GF-D8 (cell line): Measurements from ENCODE around the gene GSN.
"Not testable (repeated sequence)": the region's sequence is repeated elsewhere in the genome, so short reads cannot be mapped to it uniquely, and the experiment has no call there.

ENCODE experiments used
- DNase-seq: peaks from one replicate; lab custom pipeline; 2025; lab: John Stamatoyannopoulos, UW

Gene GSN

DNA sequence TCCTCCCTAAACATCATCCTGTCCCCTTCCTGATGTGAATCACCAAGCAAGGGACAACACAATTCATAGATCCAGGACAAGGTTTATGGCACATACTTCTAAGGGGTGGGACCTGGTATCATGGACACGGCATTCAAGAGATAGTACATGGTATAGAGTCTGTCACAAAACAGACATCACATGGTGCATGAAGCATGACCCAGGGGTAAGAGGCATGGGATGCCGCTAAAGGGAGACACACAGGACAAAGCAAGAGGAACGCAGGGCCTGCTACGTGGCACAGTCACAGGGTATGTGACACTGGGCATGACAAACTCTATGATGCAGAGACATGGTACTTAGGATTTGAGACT lies 20.7 kb downstream of the GSN start:
- no peak for DNase-seq

DNA sequence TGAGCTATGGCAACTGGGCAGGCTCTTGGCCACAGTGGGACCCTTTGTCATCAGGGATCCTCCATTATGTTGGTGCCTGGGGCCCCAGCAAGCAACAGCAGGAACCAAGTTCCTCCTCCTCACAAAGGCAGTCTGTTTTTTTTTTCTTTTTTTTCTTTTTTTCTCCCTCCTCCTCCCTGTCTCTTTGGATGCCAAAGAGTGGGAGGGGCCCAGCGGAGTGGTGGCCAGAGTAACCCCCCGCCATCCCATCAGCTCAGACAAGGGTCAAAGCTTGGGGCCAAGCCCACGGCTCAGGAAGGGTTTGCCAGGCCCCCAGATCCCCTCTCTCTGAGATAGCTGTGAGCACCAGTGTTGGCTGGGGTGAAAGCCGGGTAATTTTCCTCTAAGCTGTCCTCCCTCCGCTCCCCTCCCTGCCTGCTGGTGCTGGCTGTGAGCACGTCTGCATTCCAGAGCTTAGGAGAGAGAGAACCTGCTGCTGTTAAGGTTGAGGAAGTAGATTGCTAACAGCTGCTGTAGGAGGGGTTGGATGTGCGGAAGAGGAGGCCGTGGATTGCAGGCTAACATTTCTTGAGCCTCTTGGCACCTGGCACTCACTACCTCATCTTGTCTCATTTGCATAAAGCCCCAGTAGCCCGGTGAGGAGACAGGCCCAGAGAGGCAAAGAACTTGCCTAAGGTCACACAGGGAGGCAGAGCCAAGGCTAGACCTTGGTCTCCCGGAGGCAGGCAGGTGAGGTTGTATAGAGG lies 21.2 kb downstream of the GSN start:
- DNase-seq = peak; percentile 77

DNA sequence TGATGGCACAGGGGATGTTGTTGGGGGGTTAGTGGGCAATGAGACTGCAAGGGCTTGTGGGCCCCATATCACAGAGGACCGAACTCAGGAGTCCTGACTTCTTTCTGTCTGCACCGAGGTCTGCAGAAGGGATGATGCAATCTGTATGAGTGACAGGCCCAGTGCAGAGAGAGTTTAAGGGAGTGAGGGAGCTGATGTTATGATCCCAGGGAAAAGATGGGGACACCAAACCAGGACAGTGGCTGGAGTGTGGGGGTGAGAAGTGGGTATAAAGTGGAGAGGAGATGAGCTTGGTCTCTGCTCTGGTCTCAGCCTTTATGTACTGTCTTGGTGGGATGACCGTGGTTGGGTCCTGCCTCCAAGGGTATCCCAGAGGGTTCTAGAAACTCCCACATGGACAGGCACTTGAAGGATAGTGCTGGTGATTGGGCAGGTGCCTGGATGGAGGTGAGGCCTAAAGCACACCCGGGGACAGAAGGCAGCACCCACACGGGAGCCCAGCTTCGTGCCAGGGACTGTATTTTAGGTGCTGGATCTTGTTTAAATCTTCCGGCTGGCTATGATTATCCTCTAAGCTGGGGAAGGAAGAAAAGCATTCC lies 21.9 kb downstream of the GSN start:
- DNase-seq = no peak

DNA sequence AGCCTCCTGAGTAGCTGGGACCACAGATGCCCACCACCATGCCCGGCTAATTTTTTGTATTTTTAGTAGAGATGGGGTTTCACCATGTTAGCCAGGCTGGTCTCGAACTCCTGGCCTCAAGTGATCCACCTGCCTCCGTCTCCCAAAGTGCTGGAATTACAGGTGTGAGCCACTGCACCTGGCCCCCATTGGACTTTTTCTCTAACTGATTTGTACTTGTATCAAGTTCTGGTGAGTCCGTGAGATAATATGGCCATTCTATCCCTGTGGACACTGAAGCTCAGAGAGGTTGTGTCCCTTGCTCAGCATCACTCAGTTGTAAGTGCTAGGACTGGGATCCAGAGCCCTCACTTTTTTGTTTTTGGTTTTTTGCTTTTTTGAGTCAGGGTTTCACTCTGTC lies 23.6 kb downstream of the GSN start:
- DNase-seq = not testable (repeated sequence)

DNA sequence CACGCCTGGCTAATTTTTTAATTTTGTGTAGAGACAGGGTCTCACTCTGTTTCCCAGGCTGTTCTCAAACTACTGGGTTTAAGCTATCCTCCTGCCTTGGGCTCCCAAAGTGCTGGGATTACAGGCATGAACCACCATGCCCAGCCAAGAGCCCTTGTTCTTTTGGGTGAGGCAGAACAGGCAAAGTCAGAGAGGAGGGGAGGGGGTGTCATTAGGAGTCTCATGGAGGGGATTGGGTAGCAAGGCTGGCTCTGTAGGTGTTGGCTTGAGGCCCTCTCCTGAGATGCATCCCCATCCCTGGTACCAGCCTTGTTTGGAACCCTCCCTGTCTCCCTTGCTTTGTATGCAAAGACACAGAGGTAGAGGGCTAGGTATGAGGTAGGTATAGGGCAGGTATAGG lies 24.1 kb downstream of the GSN start:
- no peak for DNase-seq

DNA sequence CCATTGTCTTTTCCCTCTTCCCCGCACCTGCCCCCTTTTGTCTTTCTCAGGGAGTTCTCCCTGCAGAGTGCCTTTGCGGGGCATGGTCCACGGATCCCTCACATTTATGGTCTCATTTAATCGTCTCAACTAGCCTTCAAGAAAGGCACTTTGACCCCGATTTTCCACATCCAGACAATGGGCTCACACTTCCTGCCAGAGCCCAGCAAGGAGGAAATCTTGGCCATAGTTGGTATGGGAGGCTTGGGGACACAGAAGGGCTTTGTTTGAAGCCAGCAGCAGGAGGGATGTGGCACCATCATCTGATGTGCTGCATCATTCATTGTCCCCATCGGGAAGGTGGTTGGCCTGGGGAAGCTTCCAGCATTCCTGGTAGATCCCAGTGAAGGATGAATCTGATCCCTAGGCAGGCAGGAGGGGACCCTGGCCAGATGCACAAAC lies 24.9 kb downstream of the GSN start:
- no peak for DNase-seq

DNA sequence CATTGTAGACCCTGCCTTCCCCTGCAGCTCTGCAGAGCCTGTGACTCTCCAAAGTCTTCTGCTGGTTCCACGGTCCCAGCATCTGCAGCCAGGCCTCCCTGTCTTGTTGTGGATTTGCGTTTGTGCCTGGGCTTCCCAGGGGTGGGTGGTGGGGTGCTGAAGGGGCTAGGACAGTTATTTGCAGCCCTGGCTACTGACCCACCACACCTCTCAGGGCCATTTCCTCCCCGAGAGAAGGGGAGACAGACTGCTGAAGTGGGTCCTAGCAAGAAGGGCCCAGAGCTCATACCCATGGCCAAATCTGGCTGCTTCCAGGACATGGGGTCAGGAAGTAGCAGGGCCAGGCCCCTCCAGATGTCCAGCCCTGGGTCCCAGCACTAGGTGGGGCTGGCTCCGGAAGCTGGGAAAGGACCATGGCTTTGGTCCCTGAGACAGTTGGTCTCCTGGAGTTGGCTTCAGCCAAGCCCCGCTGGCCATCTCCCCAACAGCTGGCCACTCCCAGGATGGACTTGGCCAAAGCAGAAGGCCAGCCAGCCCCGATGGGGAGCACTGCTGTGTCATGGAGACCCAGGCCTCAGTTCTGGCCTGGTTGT lies 26.3 kb downstream of the GSN start:
- no peak for DNase-seq

DNA sequence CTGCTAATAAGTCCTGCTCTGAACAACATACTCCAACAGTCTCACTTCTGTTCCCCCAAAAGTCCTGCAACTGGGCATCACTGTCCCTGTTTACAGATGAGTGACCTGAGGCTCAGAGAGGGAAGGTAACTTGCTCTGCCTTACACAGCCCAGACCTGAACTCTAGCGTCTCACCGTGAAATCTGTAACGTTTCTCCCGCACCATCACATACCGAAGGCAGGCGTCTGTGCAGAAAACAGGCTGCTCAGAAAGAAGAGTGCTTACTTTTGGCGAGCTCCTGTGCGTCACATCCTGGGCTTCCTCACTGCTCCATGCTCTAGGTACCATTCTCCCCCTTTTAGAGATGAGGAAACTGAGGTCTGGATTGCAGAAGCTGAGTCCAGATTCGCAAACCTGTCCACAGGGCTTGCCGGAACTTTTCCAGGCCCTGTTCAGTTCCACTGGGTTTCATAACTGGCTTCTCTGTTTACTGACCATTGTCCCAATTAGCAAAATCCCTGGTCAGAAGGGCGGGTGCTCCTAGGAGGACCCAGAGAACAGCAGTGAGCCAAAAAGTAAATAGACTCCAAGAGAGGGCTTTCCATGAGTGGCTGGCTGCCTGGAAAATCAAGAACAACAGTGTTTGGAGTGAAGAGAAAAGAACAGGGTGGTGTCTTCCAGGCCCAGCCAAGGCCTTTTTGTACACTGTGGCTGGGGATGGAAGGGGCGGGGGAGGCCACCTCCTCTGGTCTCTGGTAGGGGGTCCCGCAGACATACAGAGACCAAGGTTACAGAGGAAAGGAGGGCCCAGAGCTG lies 27.1 kb downstream of the GSN start:
- DNase-seq = no peak

DNA sequence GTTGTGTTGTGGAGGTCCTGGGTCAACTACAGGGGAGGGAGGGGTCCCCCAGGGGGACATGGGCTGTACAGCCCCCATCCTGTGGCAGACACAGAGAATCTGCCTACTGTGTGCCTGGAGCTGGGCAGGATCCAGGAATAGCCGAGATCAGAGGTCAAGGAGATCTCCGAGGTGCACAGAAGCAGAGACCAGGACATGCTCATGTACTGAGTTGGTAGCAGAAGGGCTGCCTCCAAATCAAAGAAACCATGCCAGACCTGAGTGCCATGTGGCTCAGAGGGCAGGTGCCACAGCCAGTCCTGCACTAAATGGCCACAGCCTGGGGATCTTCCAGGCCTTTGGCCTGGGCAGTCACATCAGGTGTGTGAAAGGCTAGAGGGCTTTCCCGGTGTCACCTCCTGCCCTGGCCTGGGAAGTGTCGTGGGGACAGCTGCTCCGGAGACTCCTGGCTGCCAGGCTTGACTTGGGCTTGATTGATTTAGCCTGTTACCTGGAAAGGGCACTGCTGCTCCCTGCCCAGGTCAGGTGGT lies 27.8 kb downstream of the GSN start:
- DNase-seq = no peak

DNA sequence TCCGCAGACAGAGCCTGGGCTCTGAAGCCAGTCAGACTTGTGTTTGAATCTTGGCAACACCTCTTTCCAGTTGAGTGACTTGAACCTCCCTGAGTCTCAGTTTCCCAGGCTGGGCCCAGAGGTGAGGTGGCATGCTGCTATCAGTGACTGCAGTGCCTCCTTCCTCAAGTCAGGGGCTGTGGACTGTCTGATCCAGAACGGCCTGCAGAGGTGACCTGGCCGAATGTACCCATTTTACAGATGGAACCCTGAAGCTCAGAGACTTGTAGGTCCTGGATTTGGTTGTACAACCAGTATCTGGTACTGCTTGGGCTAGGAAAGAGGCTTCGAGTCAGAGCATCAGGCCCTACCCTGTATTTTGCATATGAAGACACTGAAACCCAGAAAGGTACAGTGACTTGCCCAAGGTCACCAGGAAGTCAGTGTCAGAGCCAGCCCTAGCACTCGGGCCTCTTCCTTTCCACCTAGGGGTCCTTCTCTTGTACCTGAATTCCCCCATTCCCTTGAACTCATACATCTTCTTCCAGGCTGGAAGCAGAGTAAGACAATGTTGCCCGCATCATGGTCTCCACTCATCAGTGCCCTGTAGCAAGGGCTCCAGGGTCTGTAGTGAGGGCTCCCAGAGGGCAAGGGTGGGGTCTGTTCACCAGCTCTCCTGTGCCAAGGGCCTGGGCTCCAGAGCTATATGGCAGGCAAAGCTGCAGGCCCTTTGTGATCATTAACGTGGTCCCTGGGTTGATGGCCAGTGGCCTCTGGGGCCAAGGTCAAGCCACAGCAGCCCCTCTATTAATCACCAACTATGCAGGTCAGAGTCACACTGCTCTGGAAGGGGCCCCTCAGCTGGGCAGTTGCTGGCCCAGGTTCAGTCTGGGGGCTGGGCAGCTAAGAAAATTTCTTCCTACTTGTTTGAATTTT lies 28.5 kb downstream of the GSN start:
- DNase-seq = no peak

DNA sequence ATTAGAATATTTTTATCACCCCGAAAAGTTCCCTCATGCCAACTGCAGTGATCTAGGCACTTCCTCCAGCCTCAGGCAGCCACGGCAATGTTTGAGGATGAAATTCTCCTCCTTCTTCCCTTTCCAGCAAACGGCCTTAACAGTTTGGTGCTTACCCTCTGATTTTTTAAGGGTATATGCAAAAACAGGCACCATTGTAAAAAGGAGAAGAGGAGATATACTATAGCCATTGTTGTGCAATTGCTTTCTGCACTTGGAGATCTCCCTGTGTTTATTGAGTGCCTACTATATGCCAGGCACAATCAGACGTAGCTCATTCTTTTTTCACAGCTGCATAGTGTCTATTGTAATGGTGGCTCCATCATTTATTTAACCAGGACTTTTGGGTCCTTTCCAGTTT lies 29.4 kb downstream of the GSN start:
- DNase-seq = peak; percentile 13

DNA sequence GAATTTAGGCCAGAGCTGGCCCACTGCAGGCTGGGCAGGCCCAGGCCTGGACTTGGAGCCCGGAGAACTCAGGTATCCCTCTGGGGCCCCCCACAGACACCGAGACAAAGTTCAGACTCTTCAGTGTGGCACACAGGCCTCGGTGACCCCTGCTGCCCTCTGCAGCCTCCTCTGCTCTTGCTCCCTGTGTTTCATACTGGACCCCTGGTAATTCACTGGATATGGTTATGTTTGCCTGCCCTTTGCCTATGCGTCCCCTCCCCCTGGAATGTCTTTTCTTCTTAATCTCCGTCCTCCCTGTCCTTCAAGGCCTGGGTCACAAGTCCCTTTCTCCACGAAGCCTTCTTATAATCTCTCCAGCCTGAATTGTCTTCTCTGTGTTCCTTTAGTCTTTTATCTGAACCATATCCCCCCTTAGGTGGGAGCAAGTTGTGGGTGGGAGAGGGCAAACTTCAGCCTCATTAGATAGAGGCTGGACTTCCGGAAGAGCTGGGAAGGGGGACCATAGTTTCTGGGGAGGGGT lies 30.1 kb downstream of the GSN start:
- no peak for DNase-seq

DNA sequence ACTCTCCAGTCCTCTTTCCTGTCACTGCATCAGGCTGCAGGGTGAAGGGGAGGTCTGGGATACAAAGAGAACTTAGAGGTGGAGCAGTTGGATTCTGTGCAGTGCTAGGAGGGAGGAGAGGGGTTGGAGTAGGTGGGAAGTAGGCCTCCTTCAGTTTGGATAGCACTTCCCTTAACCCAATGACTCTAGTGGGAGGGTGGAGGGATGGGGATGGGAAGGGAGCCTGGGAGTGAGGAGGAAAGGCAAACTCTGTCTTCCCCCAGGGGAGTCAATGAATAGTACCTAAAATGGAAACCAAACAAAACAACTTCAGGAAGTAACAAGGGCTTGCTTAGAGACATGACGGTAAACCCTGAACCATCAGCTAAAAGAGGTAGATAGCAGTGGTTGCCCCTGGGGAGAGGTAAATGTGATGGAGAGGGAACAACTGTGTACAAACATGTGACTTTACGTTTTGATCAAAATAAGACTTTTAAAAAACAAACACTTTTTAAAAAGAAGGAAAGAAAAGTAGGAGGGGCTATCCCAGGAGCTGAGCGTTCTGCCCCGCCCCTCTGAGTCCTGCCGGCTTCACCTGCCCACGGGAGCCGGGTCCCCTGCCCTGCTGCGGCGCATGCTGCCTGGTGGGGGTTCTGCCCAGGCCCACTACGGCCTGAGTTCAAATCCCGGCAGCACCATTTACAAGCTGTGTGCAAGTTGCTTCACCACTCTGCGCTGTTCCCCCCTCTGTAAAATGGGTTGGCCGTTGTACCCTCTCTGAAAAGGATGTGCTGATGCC lies 30.9 kb downstream of the GSN start:
- no peak for DNase-seq

DNA sequence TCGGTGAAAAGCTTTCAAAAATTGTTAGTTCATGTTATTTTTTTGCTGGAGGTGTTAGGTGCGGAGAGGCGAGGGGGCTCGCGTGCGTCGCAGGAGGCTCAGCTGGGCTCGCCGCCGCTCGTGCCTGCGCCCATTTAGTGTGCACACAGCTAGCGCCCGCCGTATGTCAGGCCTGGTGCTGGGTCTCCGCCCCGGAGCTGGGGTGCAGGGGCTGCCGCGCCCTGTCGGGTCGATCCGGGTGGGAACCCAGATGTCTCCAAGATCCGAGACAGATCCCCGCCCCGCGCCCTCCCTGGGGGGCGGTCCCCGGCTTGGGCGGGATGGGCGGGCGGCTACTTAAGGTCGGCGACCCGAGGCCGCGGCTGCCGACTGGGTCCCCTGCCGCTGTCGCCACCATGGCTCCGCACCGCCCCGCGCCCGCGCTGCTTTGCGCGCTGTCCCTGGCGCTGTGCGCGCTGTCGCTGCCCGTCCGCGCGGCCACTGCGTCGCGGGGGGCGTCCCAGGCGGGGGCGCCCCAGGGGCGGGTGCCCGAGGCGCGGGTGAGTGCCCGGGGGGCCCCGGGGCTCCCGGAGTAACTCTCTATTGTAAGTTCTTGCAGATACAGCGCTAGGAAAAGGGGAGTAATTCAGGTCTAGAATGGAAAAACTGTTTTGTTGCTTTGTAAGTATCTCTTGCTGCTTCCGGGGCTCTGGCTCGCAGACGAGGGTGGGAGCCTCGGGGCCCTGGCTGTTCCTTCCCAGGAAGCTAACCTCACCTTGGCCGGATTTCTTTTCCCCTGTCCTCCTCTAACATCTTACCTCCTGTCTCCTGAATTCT lies 31.7 kb downstream of the GSN start:
- DNase-seq = no peak

DNA sequence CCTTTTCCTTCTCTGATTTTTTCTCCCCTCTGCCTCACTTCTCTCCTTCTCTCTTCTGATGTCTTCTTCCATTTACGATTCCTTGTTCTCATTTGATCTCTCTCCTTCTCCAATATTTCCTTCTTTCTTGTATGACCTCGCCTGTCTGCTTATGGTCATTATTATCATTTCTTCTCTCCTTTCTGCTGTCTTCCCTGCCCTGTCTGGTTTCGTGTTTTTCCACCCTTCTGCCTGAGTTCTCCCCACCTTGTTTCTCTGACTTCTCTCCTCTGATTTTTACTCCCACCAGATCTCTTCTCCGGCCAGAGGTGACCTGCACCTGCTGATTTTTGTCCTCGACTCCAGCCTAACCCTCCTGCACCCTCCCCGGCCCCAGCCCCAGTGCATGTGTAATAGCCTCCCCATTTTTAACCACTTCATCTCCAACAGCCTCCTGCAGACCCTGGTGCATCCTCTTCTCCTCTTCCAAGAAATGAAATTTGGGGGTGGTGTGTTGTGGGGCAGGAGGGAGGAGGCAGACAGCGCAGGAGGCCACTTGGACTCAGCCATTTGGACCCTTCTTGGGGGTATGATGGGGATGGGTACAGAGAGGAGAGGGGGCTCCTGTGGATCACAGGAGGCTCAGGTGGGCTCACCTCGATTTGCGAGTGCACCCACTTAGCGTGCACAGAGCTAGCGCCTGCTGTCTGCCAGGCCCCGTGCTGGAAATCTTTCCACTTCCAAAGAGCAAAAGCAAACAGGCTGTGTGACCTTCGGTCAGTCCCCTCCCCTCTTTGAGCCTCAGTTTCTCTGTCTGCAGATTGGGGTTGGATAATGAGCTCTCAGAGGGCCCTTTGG lies 32.5 kb downstream of the GSN start:
- DNase-seq = no peak

DNA sequence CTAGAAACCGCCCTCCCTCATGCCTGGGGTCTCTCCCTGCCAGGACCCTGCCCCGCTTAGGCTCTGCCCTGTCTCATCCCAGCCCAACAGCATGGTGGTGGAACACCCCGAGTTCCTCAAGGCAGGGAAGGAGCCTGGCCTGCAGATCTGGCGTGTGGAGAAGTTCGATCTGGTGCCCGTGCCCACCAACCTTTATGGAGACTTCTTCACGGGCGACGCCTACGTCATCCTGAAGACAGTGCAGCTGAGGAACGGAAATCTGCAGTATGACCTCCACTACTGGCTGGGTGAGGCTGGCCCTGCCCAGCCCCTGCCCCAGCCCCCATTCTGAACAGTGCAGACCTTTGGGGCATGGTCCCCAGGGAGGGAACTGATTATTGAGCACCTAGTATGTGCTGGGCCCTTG lies 33.9 kb downstream of the GSN start:
- no peak for DNase-seq

DNA sequence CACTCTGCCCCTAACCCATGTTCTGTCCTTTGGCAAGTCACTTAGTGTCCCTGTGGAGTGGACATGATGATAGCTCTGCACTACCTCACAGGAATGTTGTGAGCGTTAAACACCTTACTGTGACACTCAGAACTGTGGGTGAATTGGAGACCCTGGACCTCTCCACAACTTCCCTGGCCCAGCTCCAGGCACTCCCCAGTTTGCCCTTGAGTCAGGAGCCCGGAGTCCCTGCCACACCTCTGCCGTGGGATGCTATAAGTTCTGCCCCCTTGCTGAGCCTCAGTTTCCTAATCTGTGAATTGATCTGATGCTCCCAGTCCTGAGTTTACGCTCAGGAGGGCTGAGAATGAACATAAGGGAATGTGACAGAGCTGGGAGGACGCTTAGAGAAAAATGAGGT lies 34.4 kb downstream of the GSN start:
- no peak for DNase-seq

DNA sequence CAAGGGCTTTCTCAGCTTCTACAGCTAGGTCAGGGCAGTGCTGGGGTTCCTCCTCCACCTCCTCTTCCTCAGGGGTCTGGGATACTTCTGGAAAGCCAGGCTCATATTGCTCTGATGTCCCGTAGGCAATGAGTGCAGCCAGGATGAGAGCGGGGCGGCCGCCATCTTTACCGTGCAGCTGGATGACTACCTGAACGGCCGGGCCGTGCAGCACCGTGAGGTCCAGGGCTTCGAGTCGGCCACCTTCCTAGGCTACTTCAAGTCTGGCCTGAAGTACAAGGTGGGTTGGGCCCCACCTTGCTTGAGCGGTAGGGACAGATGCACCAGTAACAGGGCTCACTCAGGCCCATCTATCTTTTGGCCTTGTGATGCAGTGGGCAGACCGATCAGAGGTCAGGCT lies 34.8 kb downstream of the GSN start:
- DNase-seq = no peak
